GM18873 (cell line): ENCODE measurements around the gene OSBPL1A.

Experiments used
- ATAC-seq: cut with Tn5 transposase; IDR thresholded peaks from one replicate; pipeline ENCODE4 v1.9.1; 2021; ENCODE audit warnings: mild to moderate bottlenecking, moderate library complexity, moderate number of reproducible peaks; ENCODE audit not compliant: unreplicated experiment, low FRiP score

The OSBPL1A gene

GRCh38 chr18:24397694-24398368, at the start of gene OSBPL1A:
TSS of gene OSBPL1A (minus strand) at chr18:24397824. CDS start at chr18:24377533, 20,291 bp downstream.
- ATAC-seq = no peak

GRCh38 chr18:24446953-24447538, 49.4 kb upstream of the OSBPL1A start:
- no peak for ATAC-seq

DNA sequence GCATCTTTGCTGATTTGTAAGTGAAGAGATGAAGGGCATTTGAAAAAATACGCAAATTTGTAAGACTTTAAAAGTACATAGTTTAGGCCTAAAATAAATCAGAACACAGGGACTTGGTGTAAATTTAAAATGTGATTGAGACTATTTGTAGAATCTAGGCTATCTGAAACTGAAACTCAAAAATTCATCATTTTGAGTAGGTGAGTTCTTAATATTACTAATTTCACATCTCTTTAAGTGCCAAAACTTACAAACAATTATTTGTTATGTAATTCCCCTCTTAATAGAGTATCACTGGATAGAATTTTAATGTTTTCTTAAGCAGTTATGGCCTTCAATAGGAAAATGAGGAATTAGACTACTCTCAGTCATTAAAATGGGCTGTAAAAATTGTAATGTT, 48.8 kb upstream of the OSBPL1A start:
- ATAC-seq = peak; percentile 53

DNA sequence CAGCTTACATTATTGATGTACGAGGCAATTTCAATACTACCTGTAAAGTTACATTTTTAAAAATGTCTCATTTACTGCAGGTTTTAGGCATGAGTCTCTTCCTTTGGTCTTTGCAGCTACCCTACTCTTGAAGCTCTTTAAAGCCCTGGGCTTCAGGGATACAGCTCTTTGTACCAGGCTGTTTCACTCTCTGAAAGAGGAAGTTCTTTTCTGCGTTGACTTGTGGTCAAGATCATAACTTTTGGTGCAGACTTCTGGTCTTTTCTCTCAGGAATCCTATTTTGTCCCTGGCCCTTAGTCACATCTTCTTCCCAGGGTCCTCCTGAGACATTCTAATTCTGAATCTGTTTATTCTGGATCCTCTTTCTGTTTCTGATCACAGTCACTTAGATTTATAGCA, 46.2 kb upstream of the OSBPL1A start:
- ATAC-seq = peak; percentile 67

- no peak for ATAC-seq
Observed at GRCh38 chr18:24436939-24437338, 39.3 kb upstream of the OSBPL1A start.

DNA sequence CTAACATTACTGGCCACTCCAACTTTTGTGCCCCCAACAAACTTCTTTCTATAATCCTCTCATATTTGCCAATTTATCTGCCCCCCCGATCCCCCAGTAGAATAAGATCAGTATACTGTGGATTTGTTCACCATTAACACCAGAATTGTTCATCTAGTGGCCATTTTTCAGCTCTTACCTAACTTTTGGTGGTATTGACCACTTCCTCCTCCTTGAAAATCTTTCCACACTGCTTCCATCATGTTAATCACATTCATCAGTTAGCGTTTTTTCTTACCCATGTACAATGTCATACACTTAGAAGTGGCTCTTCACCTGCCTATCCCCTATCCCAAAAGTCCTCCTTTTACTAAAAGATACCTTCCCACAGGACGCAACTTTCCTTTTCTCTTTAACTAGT, 35.0 kb upstream of the OSBPL1A start:
- ATAC-seq = no peak

DNA sequence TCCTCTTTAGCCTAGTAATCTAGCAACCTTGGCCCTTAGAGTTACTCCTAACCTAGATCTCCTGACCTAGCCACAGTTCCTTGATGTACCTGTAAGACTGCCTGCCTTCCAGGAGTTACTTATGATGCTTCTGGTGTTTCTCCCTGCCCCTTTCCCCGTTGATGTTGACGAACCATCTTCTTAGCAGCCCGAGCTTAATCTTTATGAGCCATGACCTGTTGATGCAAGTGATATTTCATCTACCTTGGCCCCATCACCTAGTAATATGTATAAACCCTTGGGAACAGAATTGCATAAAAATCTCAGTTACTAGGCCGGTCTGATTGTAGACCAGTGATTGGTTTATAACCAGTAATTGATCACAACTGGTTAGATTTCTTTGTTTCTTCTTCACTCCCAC, 31.6 kb upstream of the OSBPL1A start:
- ATAC-seq = no peak

DNA sequence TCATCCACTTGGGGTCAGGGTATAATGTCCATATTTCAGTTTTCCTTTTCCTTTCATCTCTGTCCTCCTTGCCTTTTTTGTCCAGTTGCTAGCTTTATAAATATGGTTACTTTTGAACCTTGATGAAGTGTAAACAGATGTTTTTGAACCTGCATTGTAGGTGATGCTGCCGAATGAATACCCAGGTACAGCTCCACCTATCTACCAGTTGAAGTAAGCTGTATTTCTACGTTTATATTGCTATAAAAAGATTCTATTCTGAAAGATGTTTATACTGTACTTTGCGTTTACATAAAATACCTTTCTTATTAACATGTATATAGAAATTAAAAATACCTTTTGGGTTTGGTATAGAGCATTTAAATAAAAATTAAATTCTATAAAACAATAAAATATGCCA, 31.1 kb upstream of the OSBPL1A start:
- ATAC-seq = no peak

GRCh38 chr18:24427484-24427883, 29.9 kb upstream of the OSBPL1A start:
- no peak for ATAC-seq

DNA sequence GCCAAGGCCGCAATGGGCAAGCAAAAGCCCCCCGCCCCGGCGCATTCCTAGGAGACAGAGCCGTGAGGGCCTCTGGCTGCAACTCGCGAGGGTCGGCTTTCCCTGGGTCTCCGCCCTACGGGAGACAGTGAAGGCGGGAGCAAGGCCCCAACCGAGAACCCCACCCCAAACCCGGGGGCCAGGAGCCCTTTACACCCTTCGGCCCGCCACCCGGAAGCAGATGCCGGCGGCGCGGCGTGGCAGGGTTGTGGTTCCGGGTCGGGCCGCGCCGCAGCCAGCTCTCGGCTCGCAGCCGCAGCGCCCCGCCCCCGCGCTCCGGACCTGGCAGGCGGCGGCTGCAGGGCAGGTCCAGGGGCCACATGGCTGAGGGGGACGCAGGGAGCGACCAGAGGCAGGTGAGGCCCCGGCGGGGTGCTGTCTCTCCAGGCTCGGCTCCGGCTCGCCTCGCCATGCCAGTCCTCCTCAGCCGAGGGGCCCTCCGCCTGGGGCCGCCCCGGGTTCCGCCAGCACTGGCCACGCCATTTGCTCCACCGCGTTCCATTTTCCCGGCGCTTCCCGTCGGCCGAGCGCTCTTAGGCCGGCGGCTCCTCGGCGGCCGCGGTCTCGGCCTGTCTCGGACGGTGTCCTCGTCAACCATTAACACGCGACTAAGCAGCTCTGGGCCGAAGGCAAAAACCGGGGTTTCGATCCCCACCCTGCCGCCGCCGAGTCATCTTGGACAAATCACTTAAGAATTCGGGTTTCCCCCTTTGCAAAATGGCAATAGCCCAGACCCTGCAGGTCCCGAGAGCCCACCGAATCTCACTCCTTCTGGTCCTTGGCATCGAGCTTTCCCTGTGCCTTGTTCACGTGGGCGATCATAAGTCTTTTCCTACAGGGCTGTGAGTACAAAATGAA, 29.0 kb upstream of the OSBPL1A start, which contains the start of gene IMPACT:
TSS of gene IMPACT (plus strand) at position 273 of the 897 bp plus-strand sequence. CDS start at position 360, 87 bp downstream.
- ATAC-seq = peak; percentile 66

DNA sequence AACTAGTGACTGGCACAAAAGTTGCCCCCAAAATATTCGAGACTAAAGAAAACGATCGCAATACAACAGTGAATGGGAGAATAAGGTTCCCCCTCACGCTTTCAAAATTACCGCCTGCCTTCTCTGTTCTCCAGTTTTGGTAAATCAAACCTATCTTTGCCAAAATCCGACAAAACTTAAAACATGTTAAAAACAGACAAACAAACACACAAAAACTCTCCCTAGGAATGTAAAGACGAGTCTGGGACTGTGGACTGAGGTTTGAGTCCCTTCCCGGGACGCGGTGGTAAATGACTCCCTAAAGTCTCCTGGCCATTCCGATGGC, 28.4 kb upstream of the OSBPL1A start:
- ATAC-seq = no peak

- no peak for ATAC-seq
Observed at GRCh38 chr18:24421831-24422230, 24.2 kb upstream of the OSBPL1A start.

GRCh38 chr18:24420551-24420950, 22.9 kb upstream of the OSBPL1A start:
- ATAC-seq = no peak

- ATAC-seq = no peak
Observed at GRCh38 chr18:24417480-24417879, 19.9 kb upstream of the OSBPL1A start.

DNA sequence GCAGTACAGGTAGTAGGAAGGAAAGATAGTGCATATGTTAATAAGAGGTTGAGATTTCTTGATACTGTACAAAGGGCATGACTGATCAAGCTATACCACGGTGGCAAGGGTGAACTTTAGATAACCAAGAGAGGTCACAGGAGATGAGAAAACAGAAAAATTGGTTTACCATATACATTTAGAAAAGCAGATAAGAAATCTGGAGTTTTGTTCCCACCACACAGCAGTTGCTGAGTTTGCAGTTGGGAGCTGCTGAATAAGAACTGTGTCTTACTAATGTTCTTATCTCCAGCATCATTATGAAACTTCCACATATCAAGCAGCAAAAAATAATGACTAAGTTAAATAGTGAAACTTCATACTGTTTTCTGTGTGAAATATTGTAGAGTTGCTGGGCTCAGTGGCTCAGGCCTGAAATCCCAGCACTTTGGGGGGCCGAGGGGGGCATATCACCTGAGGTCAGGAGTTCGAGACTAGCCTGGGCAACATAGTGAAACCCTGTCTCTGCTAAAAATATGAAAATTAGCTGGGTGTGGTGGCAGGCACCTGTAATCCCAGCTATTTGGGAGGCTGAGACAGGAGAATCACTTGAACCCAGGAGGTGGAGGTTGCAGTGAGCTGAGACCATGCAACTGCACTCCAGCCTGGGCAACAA, 16.9 kb upstream of the OSBPL1A start:
- no peak for ATAC-seq

DNA sequence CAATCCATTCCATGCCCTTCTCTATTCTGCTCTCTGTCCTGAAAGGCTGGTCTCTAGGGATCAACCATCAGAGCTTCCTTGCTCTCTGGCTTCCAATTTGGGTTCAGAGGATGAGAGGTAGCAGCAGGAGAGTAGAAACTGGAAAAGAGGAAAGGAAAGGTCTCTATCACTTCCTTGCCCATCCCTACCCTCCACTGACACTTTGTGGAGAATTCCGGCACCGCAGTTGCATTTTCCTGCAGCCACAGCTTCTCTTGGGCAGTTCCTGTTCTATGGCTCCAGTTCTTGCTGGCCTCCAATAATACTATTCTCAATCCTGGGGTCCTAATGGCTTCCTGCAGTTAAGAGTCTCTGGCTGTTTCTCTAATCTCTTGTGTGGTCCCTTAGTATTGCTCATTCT, 15.5 kb upstream of the OSBPL1A start:
- ATAC-seq = no peak

DNA sequence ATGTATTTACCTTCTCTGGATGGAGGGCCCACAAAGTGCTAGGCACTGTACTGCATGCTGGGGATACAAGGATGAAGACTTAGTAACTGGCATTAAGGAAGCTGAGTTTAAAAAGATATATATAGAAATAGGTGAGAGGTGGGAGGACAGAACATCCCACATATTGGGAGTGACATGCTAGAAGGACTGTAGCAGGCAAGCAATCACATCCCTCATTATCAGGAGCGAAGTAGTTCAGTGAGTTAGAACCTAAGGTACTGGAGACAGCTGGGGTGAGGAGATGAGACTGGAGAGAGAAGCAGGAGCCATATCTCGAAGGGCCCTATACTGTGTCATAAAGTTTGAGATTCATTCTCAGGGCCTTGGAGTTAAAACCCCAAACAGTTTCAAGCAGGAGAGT, 10.9 kb upstream of the OSBPL1A start:
- ATAC-seq = no peak

GRCh38 chr18:24404591-24404990, 7.0 kb upstream of the OSBPL1A start:
- ATAC-seq = no peak

DNA sequence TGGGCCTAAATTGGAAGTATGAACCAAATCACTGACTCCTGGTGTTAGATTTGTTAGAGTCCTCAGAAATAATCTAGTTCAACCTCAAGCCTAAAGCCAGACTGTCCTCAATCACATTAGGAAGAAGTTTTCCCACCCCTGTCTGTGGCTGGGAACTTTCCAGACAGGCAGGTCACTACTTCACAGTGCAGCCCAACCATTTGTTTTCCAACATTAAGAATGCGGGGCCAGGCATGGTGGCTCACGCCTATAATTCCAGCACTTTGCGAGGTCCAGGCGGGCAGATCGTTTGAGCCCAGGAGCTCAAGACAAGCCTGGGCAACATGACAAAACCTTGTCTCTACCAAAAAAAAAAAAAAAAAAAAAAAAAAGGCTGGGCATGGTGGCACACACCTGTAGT, 5.5 kb upstream of the OSBPL1A start:
- ATAC-seq = no peak

DNA sequence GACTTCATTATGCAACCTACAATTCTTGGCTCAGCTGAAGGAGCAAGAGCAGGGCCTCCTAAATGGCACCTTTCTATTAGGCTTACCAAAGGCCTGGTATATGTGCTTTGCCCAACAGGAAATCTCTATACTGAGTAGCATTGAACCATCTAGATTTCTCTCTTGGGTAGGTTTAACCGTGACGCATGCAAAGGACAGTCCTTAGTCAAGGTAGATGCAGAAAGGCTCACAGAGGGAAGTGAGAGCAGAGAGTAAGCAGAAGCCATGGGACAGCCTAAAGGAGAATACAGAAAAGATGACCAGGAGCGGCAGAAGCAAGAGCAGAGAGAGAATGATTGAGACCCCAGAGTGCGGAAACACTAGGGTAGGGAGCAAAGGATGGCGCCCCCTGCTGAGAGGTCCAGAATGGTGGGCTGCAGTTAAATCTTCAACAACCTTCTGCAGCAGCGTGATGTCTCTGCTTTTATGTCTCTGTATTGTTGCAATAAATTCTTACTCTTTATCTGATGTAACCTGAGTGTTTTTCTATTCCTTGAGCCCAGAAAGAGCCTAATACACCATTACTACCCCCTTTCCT, 4.7 kb upstream of the OSBPL1A start:
- no peak for ATAC-seq

- no peak for ATAC-seq
Observed at GRCh38 chr18:24400587-24400986, 3.0 kb upstream of the OSBPL1A start.
